H1 (cell line): ENCODE results near the gene TNFAIP8L3. TPM values are rescaled to one million over a fixed set of nuclear protein-coding genes. Genes with fewer than 3 reads are reported as not detected.

ENCODE experiments used
- CTCF ChIA-PET: fragments of 300-600 bp; sonication (Branson Sonifier 250); formaldehyde crosslinking; loops from one replicate; lab custom pipeline; 2021; ENCODE audit not compliant: partially characterized antibody; lab: Charles Lee
- POLR2A ChIA-PET: fragments of 300-600 bp; sonication (Branson Sonifier 250); formaldehyde crosslinking; loops from one replicate; lab custom pipeline; 2021; ENCODE audit warnings: inconsistent platforms; ENCODE audit not compliant: partially characterized antibody; lab: Charles Lee
- DNase-seq, 2 experiments: peaks; one replicate each; pipeline versions ENCODE4 v3.0.0 to v3.0.0-alpha.2; 2010 to 2022; ENCODE audit warnings: low spot score in 2 of 2, low read depth in 1 of 2, mixed read lengths in 1 of 2
- FAIRE-seq: peaks from 2 replicates; lab custom pipeline; 2011; peaks lifted over from hg19 to GRCh38; lab: Jason Lieb, UNC
- H2AFZ ChIP-seq: 2 replicates; pipeline ENCODE4 v1.8.1; 2012; ENCODE audit warnings: low read length, inconsistent platforms
- H2AK5ac ChIP-seq: 2 replicates; pipeline ENCODE4 v1.6.1; 2013; ENCODE audit warnings: low read depth, low read length
- H2BK120ac ChIP-seq: replicated peaks from 2 replicates; pipeline ENCODE3; 2013; ENCODE audit warnings: low read depth, low read length, inconsistent platforms
- H2BK12ac ChIP-seq: 2 replicates; pipeline ENCODE4 v1.6.1; 2013; ENCODE audit warnings: low read depth, low read length
- H2BK15ac ChIP-seq: 2 replicates; pipeline ENCODE4 v1.6.1; 2013; ENCODE audit warnings: low read length
- H2BK20ac ChIP-seq: 2 replicates; pipeline ENCODE4 v1.6.1; 2013; ENCODE audit warnings: low read length
- H2BK5ac ChIP-seq: 2 replicates; pipeline ENCODE4 v1.6.1; 2013; ENCODE audit warnings: low read depth, low read length
- H3K14ac ChIP-seq: 2 replicates; pipeline ENCODE4 v1.6.1; 2013; ENCODE audit warnings: inconsistent platforms; ENCODE audit not compliant: insufficient read length
- H3K18ac ChIP-seq: 2 replicates; pipeline ENCODE4 v1.6.1; 2013; ENCODE audit warnings: low read length; ENCODE audit errors: extremely low read depth
- H3K23ac ChIP-seq: 2 replicates; pipeline ENCODE4 v1.6.1; 2013; ENCODE audit warnings: inconsistent platforms; ENCODE audit not compliant: insufficient read length
- H3K23me2 ChIP-seq: 2 replicates; pipeline ENCODE4 v1.6.1; 2013; ENCODE audit warnings: low read depth, low read length
- H3K27ac ChIP-seq: 2 replicates; pipeline ENCODE4 v1.6.1; 2011; ENCODE audit warnings: low read depth, low read length, inconsistent platforms
- H3K27me3 ChIP-seq, 4 experiments: replicated peaks in 1 of 4; 1 replicate in 1 of 4; 2 replicates in 3 of 4; pipeline versions ENCODE4 v1.6.1 to v1.8.1; 2011 to 2013; ENCODE audit warnings: low read length in 3 of 4, mild to moderate bottlenecking in 3 of 4, inconsistent platforms in 2 of 4, mixed read lengths in 2 of 4, moderate library complexity in 1 of 4; ENCODE audit not compliant: control insufficient read depth in 3 of 4, insufficient read depth in 3 of 4; ENCODE audit errors: extremely low read depth in 1 of 4
- H3K36me3 ChIP-seq, 4 experiments: 2 replicates each; pipeline versions ENCODE4 v1.6.1 to v1.8.1; 2011 to 2013; ENCODE audit warnings: mild to moderate bottlenecking in 4 of 4, low read length in 3 of 4, moderate library complexity in 2 of 4, control low read depth in 1 of 4, inconsistent platforms in 1 of 4; ENCODE audit not compliant: insufficient read depth in 4 of 4, control insufficient read depth in 2 of 4
- H3K4ac ChIP-seq: replicated peaks from 2 replicates; pipeline ENCODE3; 2013; ENCODE audit warnings: low read length, low read depth, mixed read lengths, inconsistent platforms; ENCODE audit not compliant: insufficient read length
- H3K4me1 ChIP-seq, 4 experiments: replicated peaks in 1 of 4; 1 replicate in 1 of 4; 2 replicates in 3 of 4; pipeline versions ENCODE4 v1.6.1 to v1.8.1; 2011 to 2013; ENCODE audit warnings: low read length in 3 of 4, inconsistent platforms in 2 of 4, mixed read lengths in 1 of 4; ENCODE audit not compliant: insufficient read depth in 4 of 4, control insufficient read depth in 3 of 4
- H3K4me2 ChIP-seq, 2 experiments: 2 replicates each; pipeline versions ENCODE4 v1.6.1 to v1.8.1; 2011 to 2013; ENCODE audit warnings: low read depth in 2 of 2, low read length in 2 of 2, control low read depth in 1 of 2, inconsistent platforms in 1 of 2, mild to moderate bottlenecking in 1 of 2; ENCODE audit not compliant: insufficient read depth in 1 of 2
- H3K4me3 ChIP-seq, 4 experiments: fragments of 200-600, 300-600 bp in 1 of 4; sonication (generic), shearing (Covaris generic), sonication (Bioruptor Twin) in 1 of 4; 2 replicates each; pipeline versions ENCODE4 v1.5.1 to v1.8.1; 2011 to 2016; ENCODE audit warnings: low read length in 4 of 4, low read depth in 3 of 4, control low read depth in 2 of 4, inconsistent platforms in 2 of 4, mild to moderate bottlenecking in 2 of 4, mixed read lengths in 1 of 4, moderate library complexity in 1 of 4; ENCODE audit not compliant: insufficient read depth in 2 of 4; ENCODE audit errors: extremely low read depth in 1 of 4
- H3K56ac ChIP-seq: replicated peaks from 2 replicates; pipeline ENCODE3; 2013; ENCODE audit warnings: low read depth, mild to moderate bottlenecking, mixed read lengths, low read length, inconsistent platforms; ENCODE audit not compliant: insufficient read length
- H3K79me1 ChIP-seq: 2 replicates; pipeline ENCODE4 v1.6.1; 2013; ENCODE audit warnings: low read depth, low read length, control low read depth
- H3K79me2 ChIP-seq, 2 experiments: 2 replicates each; pipeline versions ENCODE4 v1.6.1 to v1.8.1; 2012 to 2013; ENCODE audit warnings: low read length in 2 of 2, mild to moderate bottlenecking in 2 of 2, inconsistent platforms in 1 of 2; ENCODE audit not compliant: insufficient read depth in 2 of 2, control insufficient read depth in 1 of 2
- H3K9ac ChIP-seq, 4 experiments: replicated peaks in 1 of 4; 1 replicate in 1 of 4; 2 replicates in 3 of 4; pipeline versions ENCODE4 v1.6.1 to v1.8.1; 2011 to 2013; ENCODE audit warnings: low read depth in 3 of 4, low read length in 3 of 4, control low read depth in 2 of 4, mild to moderate bottlenecking in 2 of 4, moderate library complexity in 2 of 4, inconsistent platforms in 1 of 4; ENCODE audit errors: extremely low read depth in 1 of 4
- H3K9me3 ChIP-seq, 2 experiments: 2 replicates each; pipeline versions ENCODE4 v1.6.1 to v1.8.1; 2012 to 2013; ENCODE audit warnings: mild to moderate bottlenecking in 2 of 2, moderate library complexity in 2 of 2, control low read depth in 1 of 2, inconsistent platforms in 1 of 2, low read depth in 1 of 2, low read length in 1 of 2, mixed read lengths in 1 of 2; ENCODE audit not compliant: insufficient read depth in 2 of 2
- H4K20me1 ChIP-seq, 2 experiments: replicated peaks in 1 of 2; 2 replicates each; pipeline versions ENCODE3 to v1.8.1; 2011 to 2013; ENCODE audit warnings: inconsistent platforms in 2 of 2, low read length in 2 of 2, mild to moderate bottlenecking in 1 of 2; ENCODE audit not compliant: insufficient read depth in 2 of 2, control insufficient read depth in 1 of 2
- H4K5ac ChIP-seq: 2 replicates; pipeline ENCODE4 v1.6.1; 2013; ENCODE audit warnings: low read length, low read depth, mixed read lengths, inconsistent platforms; ENCODE audit not compliant: insufficient read length
- H4K8ac ChIP-seq: 2 replicates; pipeline ENCODE4 v1.8.0; 2013; ENCODE audit warnings: mild to moderate bottlenecking, moderate library complexity, low read length, inconsistent platforms; ENCODE audit not compliant: insufficient read depth; ENCODE audit errors: extremely low read depth
- H4K91ac ChIP-seq: replicated peaks from 2 replicates; pipeline ENCODE3; 2013; ENCODE audit warnings: low read length, mixed read lengths, inconsistent platforms; ENCODE audit not compliant: insufficient read length
- ASH2L ChIP-seq: fragments of 200-600, 300-600 bp; sonication (generic); IDR thresholded peaks from one replicate; pipeline ENCODE4 v1.7.1; 2017; ENCODE audit warnings: low read length
- BCL11A ChIP-seq, 2 experiments: IDR thresholded peaks; one replicate each; pipeline ENCODE4 v1.6.1; 2011; ENCODE audit warnings: low read depth in 2 of 2, low read length in 2 of 2, mild to moderate bottlenecking in 2 of 2
- BRCA1 ChIP-seq: IDR thresholded peaks from 2 replicates; pipeline ENCODE4 v1.6.1; 2012; ENCODE audit warnings: low read depth, low read length, improper control_type of control experiment
- CHD2 ChIP-seq: IDR thresholded peaks from 2 replicates; pipeline ENCODE4 v1.6.1; 2012; ENCODE audit warnings: low read length, improper control_type of control experiment
- CREB1 ChIP-seq: IDR thresholded peaks from 2 replicates; pipeline ENCODE4 v1.6.1; 2012; ENCODE audit warnings: inconsistent platforms
- CTBP2 ChIP-seq: IDR thresholded peaks from 2 replicates; pipeline ENCODE4 v1.7.0; 2011; ENCODE audit warnings: borderline replicate concordance, mild to moderate bottlenecking, moderate library complexity, mixed read lengths, low read length; ENCODE audit not compliant: insufficient read depth, insufficient read length
- EP300 ChIP-seq, 2 experiments: IDR thresholded peaks; 1 replicate in 1 of 2; 2 replicates in 1 of 2; pipeline ENCODE4 v1.6.1; 2011 to 2012; ENCODE audit warnings: low read depth in 2 of 2, low read length in 2 of 2, mild to moderate bottlenecking in 2 of 2, borderline replicate concordance in 1 of 2, inconsistent platforms in 1 of 2, moderate library complexity in 1 of 2
- POLR2A ChIP-seq, 2 experiments: IDR thresholded peaks; 1 replicate in 1 of 2; 2 replicates in 1 of 2; pipeline ENCODE4 v1.6.1; 2011; ENCODE audit warnings: low read depth in 2 of 2, low read length in 2 of 2, mild to moderate bottlenecking in 2 of 2; ENCODE audit errors: control extremely low read depth in 1 of 2
- RBBP5 ChIP-seq: IDR thresholded peaks from 2 replicates; pipeline ENCODE4 v1.7.1; 2012; ENCODE audit warnings: low read depth, mild to moderate bottlenecking, inconsistent platforms, low read length, moderate library complexity, borderline replicate concordance
- RXRA ChIP-seq: IDR thresholded peaks from 2 replicates; pipeline ENCODE4 v1.6.1; 2011; ENCODE audit warnings: low read depth, mild to moderate bottlenecking, low read length, moderate library complexity; ENCODE audit not compliant: insufficient read depth
- TAF1 ChIP-seq: IDR thresholded peaks from 2 replicates; pipeline ENCODE4 v1.6.1; 2011; ENCODE audit warnings: mild to moderate bottlenecking, low read depth, low read length
- TEAD4 ChIP-seq: IDR thresholded peaks from 2 replicates; pipeline ENCODE4 v1.6.1; 2012; ENCODE audit warnings: low read depth, low read length, inconsistent platforms, mixed read lengths
- YY1 ChIP-seq: IDR thresholded peaks from 2 replicates; pipeline ENCODE4 v1.6.1; 2011; ENCODE audit warnings: low read depth, mild to moderate bottlenecking, low read length
- ZNF274 ChIP-seq: IDR thresholded peaks from 2 replicates; pipeline ENCODE4 v1.7.0; 2012; ENCODE audit warnings: low read length, borderline replicate concordance; ENCODE audit errors: extremely low read depth
- WGBS, 2 experiments: shearing (Covaris generic) in 1 of 2; methylation state at CpG; one replicate each; pipeline versions ENCODE4 v1.1.6 to v1.1.7; 2013 to 2015; ENCODE audit warnings: low lambda C conversion rate in 2 of 2, mixed read lengths in 2 of 2, inconsistent platforms in 1 of 2, low coverage in 1 of 2, missing lambda C conversion rate in 1 of 2; ENCODE audit not compliant: insufficient replicate concordance in 2 of 2, insufficient coverage in 1 of 2, insufficient read length in 1 of 2; ENCODE audit errors: extremely low coverage in 1 of 2, missing lambda C conversion rate in 1 of 2; 5-methylcytosine and 5-hydroxymethylcytosine counted together
- polyA plus RNA-seq, 7 experiments: library from polyadenylated mRNA; depleted of rRNA in 3 of 7; stranded (reverse) in 5 of 7; unstranded in 2 of 7; fragments of >200 nt in 5 of 7; fragments of 200-250 nt in 2 of 7; gene quantifications; 1 replicate in 5 of 7; 2 replicates in 1 of 7; 4 replicates in 1 of 7; pipeline versions ENCODE4 v1.2.1 to v1.2.3, GENCODE V29; 2011 to 2013; ENCODE audit warnings: missing spikeins in 2 of 7, mixed read lengths in 2 of 7
- total RNA-seq: library from RNA; stranded (reverse); fragmentation: NEBNext Ultra II Directional; extraction: Animal tissue kit (Norgen Biotek cat#: 25700); gene quantifications from 2 replicates; pipeline ENCODE4 v1.2.1, GENCODE V29; 2021
- TF ChIP-seq, protein P1 (sequence below): IDR thresholded peaks from 2 replicates; pipeline ENCODE4 v1.6.1; 2012; ENCODE audit warnings: inconsistent platforms

Gene TNFAIP8L3
- total and polyA plus RNA-seq, 2 of the 8 experiments (the other 6 are each of a cell fraction or from before 2014, with no cell fraction given): 0.23 to 0.67 TPM

- no peak for FAIRE-seq
- Histone ChIP-seq H4K5ac (no peak overlapping the region), H3K14ac (no peak overlapping the region)
- TF ChIP-seq RXRA (no peak), CREB1 (no peak), BCL11A (IDR thresholded peaks at IDR 0.05; ENCODE audit: low read depth in 2 of 2, low read length in 2 of 2) (no peak), TAF1 (no peak), BRCA1 (no peak), EP300 (IDR thresholded peaks at IDR 0.05; ENCODE audit: borderline replicate concordance in 1 of 2, low read depth in 2 of 2, low read length in 2 of 2) (no peak), YY1 (no peak), RBBP5 (no peak), ASH2L (no peak), CTBP2 (no peak), ZNF274 (no peak), CHD2 (no peak), TEAD4 (no peak), POLR2A (IDR thresholded peaks at IDR 0.05; ENCODE audit: control extremely low read depth in 1 of 2, low read depth in 2 of 2, low read length in 2 of 2) (no peak)
- TF ChIP-seq, protein P1, sequence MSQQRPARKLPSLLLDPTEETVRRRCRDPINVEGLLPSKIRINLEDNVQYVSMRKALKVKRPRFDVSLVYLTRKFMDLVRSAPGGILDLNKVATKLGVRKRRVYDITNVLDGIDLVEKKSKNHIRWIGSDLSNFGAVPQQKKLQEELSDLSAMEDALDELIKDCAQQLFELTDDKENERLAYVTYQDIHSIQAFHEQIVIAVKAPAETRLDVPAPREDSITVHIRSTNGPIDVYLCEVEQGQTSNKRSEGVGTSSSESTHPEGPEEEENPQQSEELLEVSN: no peak
These were observed 49.4 kb upstream of the TNFAIP8L3 start for GRCh38 chr15:51144021-51144532.

More at GRCh38 chr15:51144021-51144532, 49.4 kb upstream of the TNFAIP8L3 start:
- H3K79me2 ChIP-seq: no peaks in the 10 kb centered on the region
- no peaks in the 10 kb centered on the region for H4K20me1 ChIP-seq
- ChIA-PET CTCF (interaction anchor here (0.7 to 4.8 kb wide), 2 partner anchors 11 to 19 kb away, joined by 3 to 34 read pairs; no protein-coding TSS in a partner anchor), POLR2A (no interaction called here)
- no peak overlapping the region for H3K27ac ChIP-seq
- H3K9me3 ChIP-seq: no peaks in the 10 kb centered on the region
- H2BK5ac ChIP-seq: no peak overlapping the region
- no peaks in the 10 kb centered on the region for H3K4me1 ChIP-seq
- no peak for DNase-seq
- peak overlapping the region; percentile 53; the same call in 1 of the 2 replicates for H2AK5ac ChIP-seq
- H3K23me2 ChIP-seq: no peaks in the 10 kb centered on the region
- no peak overlapping the region for H4K91ac ChIP-seq
- no peak overlapping the region for H3K4me3 ChIP-seq
- H3K56ac ChIP-seq: no peak overlapping the region
- no peak overlapping the region for H2BK12ac ChIP-seq
- no peak overlapping the region for H2BK20ac ChIP-seq
- H2BK120ac ChIP-seq: no peak overlapping the region
- H3K18ac ChIP-seq: no peak overlapping the region
- H3K4ac ChIP-seq: no peak overlapping the region
- H3K36me3 ChIP-seq: no peaks in the 10 kb centered on the region
- no peak overlapping the region for H2AFZ ChIP-seq
- H3K23ac ChIP-seq: no peak overlapping the region
- no peak overlapping the region; a peak in 1 of 7 replicates for H3K9ac ChIP-seq
- WGBS, 2 experiments: 72% methylated on average over 3 of the region's 3 CpGs; no CpG with 5 or more reads in 1 of the 2 experiments
- no peaks in the 10 kb centered on the region for H3K27me3 ChIP-seq
- no peak overlapping the region for H3K4me2 ChIP-seq
- H2BK15ac ChIP-seq: no peak overlapping the region
- H3K79me1 ChIP-seq: no peaks in the 10 kb centered on the region
- H4K8ac ChIP-seq: no peak overlapping the region
